ENCODE results near the gene RAPGEF2.

RAPGEF2 gene

GRCh38 chr4:159197260-159197884, 94.5 kb downstream of the RAPGEF2 start:
- DNase-seq (ENCODE audit: low spot score) = no peak

GRCh38 chr4:159197885-159198269, 95.0 kb downstream of the RAPGEF2 start:
- DNase-seq (ENCODE audit: low spot score) = no peak

- DNase-seq (ENCODE audit: low spot score) = no peak
Measured at GRCh38 chr4:159199826-159200225, 96.9 kb downstream of the RAPGEF2 start.

GRCh38 chr4:159201168-159201567, 98.3 kb downstream of the RAPGEF2 start:
- no peak for DNase-seq (ENCODE audit: low spot score)

- DNase-seq (ENCODE audit: low spot score) = no peak
Measured at GRCh38 chr4:159204566-159204965, 101.7 kb downstream of the RAPGEF2 start.

GRCh38 chr4:159205466-159205865, 102.6 kb downstream of the RAPGEF2 start:
- no peak for DNase-seq (ENCODE audit: low spot score)

- no peak for DNase-seq (ENCODE audit: low spot score)
Measured at GRCh38 chr4:159206427-159206871, 103.6 kb downstream of the RAPGEF2 start.

- DNase-seq (ENCODE audit: low spot score) = no peak
Measured at GRCh38 chr4:159209249-159209648, 106.4 kb downstream of the RAPGEF2 start.

GRCh38 chr4:159210975-159211374, 108.1 kb downstream of the RAPGEF2 start:
- DNase-seq (ENCODE audit: low spot score) = no peak

GRCh38 chr4:159212675-159213293, 109.9 kb downstream of the RAPGEF2 start:
- no peak for DNase-seq (ENCODE audit: low spot score)

- no peak for DNase-seq (ENCODE audit: low spot score)
Measured at GRCh38 chr4:159216834-159217233, 114.0 kb downstream of the RAPGEF2 start.

- no peak for DNase-seq (ENCODE audit: low spot score)
Measured at GRCh38 chr4:159219862-159220261, 117.0 kb downstream of the RAPGEF2 start.

- no peak for DNase-seq (ENCODE audit: low spot score)
Measured at GRCh38 chr4:159220353-159220752, 117.5 kb downstream of the RAPGEF2 start.

GRCh38 chr4:159221280-159221679, 118.4 kb downstream of the RAPGEF2 start:
- DNase-seq (ENCODE audit: low spot score) = no peak

GRCh38 chr4:159222043-159222552, 119.2 kb downstream of the RAPGEF2 start:
- DNase-seq (ENCODE audit: low spot score) = no peak

- DNase-seq (ENCODE audit: low spot score) = no peak
Measured at GRCh38 chr4:159224408-159224807, 121.5 kb downstream of the RAPGEF2 start.

GRCh38 chr4:159227378-159227777, 124.5 kb downstream of the RAPGEF2 start:
- DNase-seq (ENCODE audit: low spot score) = no peak

- DNase-seq (ENCODE audit: low spot score) = peak; percentile 4
Measured at GRCh38 chr4:159227984-159228383, 125.1 kb downstream of the RAPGEF2 start.

- peak; percentile 12 for DNase-seq (ENCODE audit: low spot score)
Measured at GRCh38 chr4:159229164-159229563, 126.3 kb downstream of the RAPGEF2 start.

- no peak for DNase-seq (ENCODE audit: low spot score)
Measured at GRCh38 chr4:159232465-159233106, 129.7 kb downstream of the RAPGEF2 start.

- DNase-seq (ENCODE audit: low spot score) = no peak
Measured at GRCh38 chr4:159235779-159236368, 133.0 kb downstream of the RAPGEF2 start.

GRCh38 chr4:159237975-159238374, 135.1 kb downstream of the RAPGEF2 start:
- DNase-seq (ENCODE audit: low spot score) = no peak

GRCh38 chr4:159238631-159239030, 135.8 kb downstream of the RAPGEF2 start:
- DNase-seq (ENCODE audit: low spot score) = no peak
